HG03039 (cell line): ENCODE measurements around the gene CEP152.
"Not testable (repeated sequence)": the region's sequence is repeated elsewhere in the genome, so short reads cannot be mapped to it uniquely, and the experiment has no call there.

Source experiments
- ATAC-seq: cut with Tn5 transposase; IDR thresholded peaks from one replicate; pipeline ENCODE4 v1.9.1; 2021; ENCODE audit warnings: mild to moderate bottlenecking, moderate library complexity; ENCODE audit not compliant: unreplicated experiment

CEP152 gene

DNA sequence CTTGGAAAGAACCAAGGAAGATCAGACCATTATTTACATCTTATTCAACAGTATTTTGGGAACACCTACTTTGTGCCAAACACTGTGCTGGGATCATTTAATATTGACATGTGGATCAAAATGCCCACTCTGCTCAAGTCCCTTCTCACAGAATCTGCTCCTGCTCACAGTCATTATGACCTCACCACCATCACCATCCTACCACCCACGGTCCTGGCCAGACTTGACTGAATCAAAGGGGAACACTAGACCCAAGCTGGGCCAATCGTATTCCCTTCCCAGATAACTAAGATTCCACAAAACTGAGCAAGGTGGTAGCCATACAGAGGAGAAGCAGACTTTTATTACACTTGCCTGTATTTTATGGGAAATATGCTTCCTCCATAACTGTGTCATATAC is 3.4 kb upstream of the CEP152 start:
- ATAC-seq = no peak

DNA sequence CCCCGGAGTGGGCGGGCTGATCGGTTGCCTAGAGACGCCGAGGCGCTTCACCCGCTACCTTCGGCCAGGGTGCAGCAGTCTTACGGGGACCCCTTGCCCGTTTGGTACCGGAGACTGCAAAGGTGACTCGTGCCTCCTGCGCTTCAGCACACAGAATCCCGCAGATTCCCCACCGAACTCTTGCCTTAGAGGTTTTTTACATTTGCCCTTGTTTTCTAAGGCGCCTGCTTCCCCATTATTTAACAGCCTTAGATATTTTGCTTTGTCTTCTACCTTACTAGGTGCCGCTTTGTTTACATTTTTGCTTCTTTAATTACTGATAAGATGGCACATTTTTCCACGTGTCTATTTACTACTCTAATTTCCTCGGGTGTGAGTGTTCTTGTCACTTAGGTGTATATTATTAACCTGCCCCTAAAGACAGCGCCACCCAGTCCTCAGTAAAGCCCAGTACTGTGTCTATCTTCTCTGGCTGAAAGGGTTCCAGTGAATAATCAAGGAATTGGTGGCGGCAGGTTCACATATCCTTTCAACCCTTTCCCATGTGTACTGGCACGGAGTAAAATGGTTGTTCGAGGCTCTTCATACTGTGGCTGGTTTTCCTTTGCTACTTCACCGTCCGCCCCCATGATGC is 573 bp upstream of the CEP152 start:
- ATAC-seq = no peak

DNA sequence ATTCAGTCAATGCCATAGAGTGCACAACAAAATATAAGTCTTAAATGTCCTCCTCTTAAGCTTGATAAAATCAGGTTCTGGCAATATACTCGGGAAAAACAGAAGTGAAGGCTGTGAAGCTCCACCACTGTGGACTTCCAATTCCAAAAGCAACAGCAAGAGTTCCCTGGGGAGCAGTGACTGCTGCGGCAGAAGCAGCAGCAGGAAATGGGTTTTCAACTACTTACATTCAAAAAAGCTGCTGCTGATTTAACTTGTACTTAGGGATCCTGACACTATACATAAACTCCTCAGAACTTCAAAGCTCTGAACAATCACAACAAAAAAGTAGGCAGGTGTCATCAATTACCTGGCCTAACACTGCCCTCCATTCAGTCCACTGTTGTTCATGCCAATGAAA is 4.7 kb downstream of the CEP152 start:
- no peak for ATAC-seq

DNA sequence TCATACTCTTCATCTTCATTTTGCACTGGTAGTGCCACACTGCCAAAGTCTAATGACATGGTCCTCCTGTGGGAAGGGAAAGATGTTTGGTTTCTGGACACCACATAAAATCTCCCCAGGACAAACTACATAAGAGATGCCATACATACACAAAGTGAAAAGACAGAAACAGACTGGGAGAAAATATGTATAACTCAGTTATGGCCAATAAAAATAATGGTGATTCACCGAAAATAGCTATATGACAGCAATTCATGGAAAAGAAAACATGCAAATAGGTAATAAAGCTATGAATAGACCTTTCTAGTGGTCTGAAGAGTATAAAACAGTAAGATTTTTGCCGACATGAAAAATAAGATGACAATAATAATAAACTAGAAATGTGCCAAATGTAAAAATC is 5.3 kb downstream of the CEP152 start:
- ATAC-seq = no peak

DNA sequence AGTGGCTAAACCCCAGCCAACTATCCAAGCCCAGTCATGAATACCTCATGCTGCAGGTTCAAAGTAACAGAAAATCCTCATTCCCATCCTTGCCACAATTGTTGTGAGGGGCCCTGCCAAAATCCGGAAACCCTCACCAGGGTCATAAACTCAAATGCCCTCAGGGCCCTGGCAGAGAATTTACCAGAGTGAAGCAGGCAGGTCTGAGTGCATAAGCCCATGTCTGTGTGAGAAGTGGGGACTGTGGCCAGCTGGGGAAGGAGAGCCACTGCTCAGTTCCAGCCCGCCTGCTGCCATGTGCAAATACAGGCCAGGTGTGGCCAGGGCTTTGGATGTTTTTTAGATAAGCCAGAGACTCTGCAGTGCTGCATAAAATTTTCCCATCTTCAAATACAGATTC is 7.0 kb downstream of the CEP152 start:
- ATAC-seq = no peak

DNA sequence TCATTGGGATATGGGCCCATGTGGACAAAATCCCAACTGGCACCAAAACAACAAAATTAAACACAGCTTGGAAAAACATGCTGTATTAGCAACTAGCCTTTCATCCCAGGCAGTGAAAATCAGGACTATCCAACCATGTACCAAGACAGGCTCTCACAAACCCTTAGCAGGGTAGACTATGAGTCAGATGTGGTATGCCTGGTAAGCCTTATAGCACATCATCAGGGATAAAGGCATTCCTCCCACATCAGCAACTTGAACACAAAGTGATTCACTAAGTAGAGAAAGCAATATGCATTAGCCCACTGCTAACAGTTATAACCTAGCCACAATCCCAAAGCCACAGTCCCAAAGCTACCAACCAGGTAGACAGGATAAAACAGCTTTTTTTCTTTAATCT is 8.0 kb downstream of the CEP152 start:
- no peak for ATAC-seq

DNA sequence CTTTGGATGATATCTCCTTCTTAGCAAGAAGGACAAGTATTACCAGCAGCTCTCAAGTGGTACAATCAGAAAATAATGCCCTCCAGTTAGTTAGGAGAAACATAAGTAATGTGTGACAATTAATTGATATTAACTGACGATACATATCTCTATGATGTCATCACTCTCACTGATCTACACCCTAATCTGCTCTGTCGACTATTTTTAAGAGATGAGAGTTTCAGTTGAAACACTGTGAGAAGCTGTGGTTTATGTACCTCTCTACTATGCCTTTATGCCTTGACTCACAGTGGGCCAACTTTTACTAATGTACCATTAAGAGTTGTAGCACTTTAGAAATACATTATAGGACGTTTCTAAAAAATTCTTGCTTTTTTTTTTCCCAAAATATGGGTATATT is 8.6 kb downstream of the CEP152 start:
- ATAC-seq = no peak

DNA sequence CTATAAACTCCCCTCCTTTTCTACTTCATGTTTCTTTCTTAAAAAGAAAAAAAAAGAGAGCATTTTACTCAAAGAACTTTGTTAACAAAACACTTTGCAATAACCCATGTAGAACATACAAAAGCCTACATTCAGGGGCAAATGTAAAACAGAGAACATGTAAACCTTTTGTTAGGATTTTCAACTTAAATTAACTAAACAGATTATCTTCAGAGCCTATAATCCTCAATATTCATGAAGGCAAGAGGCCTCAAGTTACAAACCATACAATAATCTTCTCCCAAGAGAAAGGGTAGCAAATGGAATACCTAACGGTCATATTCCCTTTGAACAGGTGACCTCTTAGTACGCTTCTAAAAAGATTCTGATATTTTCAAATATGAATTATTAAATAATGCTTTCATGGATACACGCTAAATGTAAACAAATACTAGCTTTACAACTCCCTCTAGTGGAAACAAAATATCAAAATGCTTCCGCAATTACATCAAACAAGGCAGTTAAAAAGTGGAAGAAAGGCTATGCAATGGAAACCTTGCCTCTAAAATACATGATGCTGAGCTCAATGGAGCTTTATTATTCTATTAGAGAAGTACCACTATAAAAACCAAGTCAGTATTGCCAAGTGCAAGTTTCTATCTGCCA is 9.9 kb downstream of the CEP152 start:
- no peak for ATAC-seq

DNA sequence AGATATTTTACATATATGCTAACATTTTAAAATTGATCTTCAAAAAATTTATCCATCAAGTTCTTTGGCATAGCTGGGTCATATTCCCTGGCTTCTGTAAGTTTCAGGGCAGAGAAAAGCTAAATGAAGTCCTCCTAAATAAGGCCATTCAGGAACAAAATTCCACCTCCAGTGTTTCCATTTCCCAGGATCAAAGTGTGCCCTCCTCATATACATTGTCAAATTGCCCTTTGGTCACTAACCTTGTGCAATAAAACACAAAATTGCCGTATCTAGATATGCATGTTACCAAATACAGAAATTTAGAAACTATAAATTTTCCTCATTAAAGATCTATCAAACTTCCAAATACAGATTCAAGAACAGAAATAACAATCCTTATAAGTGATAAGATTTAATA is 10.6 kb downstream of the CEP152 start:
- ATAC-seq = no peak

DNA sequence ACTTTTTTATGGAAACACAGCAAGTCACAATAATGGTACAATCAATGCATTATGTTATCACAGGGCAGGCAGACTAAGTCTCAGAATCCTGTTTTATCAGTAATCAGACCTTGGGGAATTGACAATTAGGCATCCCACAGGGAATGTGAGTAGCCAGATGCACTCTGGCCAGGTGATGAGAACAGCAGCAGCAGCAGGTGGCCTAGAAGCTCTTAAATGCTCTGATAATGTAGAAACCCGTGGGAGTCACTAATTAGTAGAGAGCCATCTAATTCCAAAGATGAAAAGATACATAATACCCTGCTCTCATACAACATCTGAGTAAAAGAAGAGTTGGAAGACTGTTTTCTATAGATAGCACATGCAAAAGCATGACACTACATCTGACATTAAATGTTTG is 12.6 kb downstream of the CEP152 start:
- ATAC-seq = no peak

DNA sequence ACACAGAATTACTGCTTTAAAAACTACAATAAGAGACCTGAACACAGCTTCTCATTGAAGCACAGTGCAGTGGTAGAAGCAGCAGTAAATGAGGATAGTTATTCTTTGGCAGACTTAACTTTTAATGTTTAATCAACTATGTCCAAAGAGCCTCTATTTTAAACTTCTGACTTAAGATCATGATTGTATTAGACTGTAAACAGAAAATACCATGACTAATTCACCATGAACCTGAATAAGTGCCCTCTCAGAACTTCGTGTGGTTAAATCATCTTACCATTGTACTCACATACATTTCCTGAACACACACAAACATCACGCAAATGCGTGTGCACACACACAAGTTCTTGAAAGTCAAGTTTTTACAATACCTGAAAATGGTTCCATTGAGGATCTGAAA is 13.9 kb downstream of the CEP152 start:
- no peak for ATAC-seq

DNA sequence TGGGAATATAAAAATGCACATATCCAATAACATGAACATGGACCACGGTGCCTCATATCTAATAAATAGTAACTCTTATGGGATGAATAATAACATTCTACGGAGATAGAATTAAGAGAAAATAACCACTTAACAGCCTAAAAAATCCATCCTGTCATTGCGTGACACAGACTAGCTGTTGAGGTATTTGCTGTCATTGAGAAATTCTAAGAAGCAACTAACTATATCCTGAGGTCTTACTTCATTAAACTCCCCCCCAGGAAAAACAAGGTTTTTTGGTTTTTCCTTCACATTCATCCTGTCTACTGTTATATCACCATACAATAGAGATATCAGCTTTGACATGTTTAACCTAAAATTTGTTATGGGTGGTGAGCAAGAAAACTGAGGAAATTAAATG is 14.3 kb downstream of the CEP152 start:
- ATAC-seq = no peak

DNA sequence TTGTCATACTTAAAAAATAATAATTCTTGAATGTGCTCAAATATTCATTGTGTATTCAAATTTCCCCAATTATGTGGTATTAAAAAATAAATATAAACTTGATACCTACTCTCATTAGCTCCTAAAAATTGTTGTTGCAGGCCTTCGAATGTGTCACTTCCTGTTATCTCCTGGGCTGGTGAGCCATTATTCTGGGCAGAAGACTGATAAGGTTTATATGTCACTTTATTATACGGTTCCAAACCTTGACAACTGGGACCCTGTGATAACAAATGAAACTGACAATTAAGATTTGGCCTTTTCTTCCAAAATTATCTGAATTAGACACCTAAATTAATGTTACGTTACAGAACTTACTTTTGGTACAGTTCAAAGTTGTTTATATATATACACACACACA is 15.0 kb downstream of the CEP152 start:
- ATAC-seq = no peak

DNA sequence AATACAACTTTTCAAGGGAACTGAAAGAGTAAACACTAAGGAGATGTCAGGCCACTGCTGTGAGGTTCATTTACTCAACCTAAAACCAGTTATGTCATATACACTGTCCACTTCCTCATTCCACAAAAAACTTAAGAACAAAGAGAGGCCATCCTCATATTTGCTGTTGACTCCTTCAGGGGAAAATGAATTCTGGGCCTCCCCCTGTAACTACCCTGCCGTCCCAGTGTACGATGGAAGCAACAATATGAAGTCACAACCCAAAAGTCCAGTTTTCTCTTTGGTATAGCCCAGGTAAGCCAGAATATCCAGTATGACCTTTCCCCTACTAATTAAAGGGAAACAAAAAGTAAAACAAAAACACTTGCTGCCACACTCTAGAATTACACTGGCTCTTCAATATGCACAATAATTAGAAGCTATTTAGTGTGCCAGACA is 16.2 kb downstream of the CEP152 start:
- ATAC-seq = peak; percentile 94

DNA sequence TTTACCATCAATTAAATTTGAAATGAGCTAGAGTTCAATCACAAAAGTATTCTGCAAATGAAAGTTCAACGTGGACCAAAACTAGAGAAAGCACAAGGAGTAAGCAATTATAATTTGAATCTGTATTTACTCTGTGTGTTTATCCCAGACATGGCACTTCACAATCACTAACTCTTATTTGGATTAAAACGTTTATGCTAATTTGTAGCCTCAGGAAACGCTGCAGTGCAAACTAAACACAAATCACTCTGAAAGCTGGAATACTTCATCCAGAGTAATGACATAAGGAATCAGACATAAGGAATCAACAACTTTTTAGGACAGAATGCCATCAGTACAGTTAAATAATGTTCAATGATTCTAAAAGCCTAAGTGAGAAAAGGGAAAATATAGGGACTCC is 18.5 kb downstream of the CEP152 start:
- no peak for ATAC-seq

DNA sequence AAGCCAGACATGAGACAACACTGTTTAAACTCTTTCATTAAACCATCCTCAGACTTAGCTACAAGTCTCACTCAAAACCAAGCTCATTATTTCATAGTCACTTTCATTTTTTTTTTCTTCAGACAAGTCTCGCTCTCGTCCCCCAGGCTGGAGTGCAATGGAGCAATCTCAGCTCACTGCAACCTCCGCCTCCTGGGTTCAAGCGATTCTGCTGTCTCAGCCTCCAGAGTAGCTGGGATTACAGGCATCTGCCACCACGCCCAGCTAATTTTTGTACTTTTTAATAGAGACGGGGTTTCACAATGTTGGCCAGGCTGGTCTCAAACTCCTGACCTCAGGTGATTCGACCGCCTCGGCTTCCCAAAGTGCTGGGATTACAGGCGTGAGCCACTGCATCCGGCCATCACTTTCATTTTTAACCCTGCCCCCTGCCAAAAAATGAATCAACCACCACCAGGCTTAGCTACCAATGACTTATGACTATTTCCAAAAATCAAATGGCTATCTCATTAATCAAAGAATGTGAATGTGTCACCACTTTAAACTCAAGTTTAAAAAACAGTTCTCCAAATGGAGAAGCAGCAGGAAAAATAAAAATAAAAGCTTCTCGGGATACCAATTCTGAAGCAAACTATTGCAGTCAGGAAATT is 20.3 kb downstream of the CEP152 start:
- not testable (repeated sequence) for ATAC-seq

DNA sequence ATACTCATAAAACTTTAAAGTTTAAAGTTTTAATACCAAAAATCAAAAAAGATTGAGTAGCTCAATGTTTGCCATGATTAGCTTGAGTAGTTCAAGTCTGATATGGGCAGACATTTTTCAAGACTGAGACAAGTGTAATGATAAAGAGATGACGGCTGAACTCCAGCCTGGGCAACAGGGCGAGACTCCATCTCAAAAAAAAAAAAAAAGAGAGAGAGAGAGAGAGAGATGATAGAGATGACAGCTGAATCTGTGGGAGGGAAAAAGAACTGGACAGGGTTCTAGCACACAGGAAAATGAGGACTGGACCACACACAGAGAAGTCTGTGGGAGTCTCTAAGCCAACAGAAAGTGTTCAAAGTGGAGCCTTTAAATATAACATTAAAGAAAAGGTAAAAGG is 25.2 kb downstream of the CEP152 start:
- no peak for ATAC-seq

DNA sequence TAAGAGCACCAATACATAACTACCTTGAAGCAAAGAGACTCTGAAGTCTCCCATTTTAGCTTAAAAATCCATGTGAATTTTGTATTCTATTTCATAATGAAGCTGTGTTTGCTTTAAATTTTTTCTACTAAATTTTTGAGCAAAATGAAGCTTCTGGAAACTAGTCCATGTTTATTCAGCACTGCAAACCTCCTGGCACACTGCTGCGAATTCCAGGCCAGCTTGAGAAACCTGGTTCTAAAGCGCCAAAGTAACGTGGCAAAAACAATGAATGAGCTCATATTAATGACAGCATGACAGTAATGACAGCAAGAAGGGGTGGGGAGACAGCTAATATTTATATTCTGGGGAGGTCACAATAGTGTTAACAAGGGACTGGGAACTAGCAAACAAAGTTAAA is 25.7 kb downstream of the CEP152 start:
- ATAC-seq = no peak

DNA sequence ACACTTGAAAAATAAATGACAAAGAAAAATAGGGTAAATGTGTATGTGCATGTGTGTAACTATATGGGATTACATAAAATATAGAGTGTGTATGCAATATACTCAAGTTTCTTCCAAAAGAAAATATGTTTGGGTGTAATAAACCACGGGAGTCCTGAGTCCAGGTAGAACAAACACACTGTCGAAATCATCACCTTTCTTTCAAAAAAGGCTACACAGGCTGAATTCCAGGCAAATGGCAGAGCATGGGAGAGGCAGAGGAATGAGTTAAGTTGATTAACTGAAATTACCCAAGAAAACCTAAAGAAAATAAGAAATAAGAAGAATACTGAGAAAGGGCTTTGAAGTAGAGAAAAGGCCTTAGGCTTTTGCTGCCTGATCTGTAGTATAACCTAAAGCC is 26.1 kb downstream of the CEP152 start:
- ATAC-seq = no peak

DNA sequence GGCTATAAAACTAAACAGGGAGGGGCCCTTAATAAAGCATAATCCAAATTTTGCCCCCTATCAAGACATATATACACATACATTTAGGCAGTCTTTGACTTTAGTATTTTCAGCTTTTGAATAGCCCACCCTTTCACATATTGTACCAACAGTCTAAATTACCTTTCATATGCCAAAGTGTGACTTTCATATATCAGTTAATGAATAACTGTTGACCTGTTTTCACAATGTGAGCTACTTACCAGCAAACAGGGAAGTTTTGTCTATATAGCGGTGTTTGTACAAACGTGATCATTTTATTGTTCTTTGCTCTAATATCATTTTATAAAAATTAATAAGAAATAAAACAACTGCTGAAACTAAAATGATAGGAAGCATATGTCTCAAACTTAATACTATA is 28.0 kb downstream of the CEP152 start:
- no peak for ATAC-seq

DNA sequence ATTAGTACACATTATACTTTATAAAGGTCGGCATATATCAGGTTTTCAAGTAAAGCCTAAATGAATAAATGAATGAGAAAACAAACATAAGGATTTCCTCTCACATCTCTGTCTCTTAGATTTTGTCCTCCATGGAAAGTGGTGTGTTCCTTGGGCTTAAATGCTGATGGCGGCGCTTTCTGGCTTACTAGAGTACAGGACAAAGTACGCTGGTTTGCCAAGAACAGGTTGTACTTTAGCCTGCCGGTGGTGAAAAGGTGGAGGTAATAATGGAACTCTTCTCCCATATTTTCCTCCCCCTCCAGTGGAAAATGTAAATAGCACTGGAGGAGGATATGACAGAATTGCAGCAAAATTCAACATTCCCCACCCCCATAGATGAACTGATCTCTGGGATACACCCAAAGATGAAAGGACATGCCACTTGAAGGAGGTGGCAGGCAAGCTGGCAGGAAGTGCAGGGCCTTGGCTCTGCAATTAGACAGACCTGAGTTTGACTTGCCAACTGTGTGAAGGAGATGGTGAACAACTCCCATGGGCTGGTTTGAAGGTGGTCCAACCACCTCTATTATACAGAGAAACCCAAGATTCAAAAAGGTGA is 29.3 kb downstream of the CEP152 start:
- no peak for ATAC-seq

DNA sequence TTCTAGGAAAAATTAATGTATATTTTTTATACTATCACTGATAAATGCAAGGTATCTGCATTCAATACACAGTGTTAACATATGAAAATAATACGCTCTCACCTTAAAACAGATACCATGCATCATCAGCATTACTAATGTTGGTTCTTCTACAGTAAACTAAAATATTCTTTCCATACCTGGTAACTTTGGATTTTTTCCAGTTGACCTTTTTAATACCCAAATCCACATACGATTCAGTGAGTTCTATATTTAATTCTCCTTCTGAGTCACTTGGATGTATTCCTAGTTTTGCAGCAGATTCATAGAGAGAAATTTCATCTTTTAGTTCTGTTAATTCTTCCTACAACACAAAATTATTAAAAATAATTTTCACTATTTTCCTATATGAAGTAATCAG is 29.9 kb downstream of the CEP152 start:
- no peak for ATAC-seq
